Measurements from ENCODE around the gene WDR72.

DNA sequence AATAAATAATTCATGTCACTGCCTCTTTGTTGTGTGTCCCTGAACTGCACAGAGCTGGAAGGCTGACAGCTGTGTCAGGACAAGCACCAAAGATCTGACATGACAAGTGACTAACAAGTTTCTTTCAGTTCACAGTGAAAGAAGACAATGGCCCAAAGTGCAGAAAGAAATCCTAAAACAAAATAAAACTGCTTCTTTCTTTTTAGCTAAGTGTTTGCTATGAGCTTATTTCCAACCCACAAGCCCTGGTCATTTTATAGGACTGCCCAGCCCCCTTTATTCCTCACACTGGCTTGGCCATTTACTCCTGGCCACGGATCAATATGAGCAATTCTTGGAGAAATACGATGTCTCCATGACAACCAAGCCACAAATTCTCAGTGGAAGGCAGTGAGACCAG lies 238.5 kb downstream of the WDR72 start:
- TF ChIP-seq, protein P1, sequence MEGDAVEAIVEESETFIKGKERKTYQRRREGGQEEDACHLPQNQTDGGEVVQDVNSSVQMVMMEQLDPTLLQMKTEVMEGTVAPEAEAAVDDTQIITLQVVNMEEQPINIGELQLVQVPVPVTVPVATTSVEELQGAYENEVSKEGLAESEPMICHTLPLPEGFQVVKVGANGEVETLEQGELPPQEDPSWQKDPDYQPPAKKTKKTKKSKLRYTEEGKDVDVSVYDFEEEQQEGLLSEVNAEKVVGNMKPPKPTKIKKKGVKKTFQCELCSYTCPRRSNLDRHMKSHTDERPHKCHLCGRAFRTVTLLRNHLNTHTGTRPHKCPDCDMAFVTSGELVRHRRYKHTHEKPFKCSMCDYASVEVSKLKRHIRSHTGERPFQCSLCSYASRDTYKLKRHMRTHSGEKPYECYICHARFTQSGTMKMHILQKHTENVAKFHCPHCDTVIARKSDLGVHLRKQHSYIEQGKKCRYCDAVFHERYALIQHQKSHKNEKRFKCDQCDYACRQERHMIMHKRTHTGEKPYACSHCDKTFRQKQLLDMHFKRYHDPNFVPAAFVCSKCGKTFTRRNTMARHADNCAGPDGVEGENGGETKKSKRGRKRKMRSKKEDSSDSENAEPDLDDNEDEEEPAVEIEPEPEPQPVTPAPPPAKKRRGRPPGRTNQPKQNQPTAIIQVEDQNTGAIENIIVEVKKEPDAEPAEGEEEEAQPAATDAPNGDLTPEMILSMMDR (IDR thresholded peaks at IDR 0.05; ENCODE audit: low read depth, low read length, poor library complexity, severe bottlenecking) = no peak
- no peak for TF ChIP-seq EZH2phosphoT487 (IDR thresholded peaks at IDR 0.05; ENCODE audit: borderline replicate concordance, low read length)
